Upper lobe of left lung (tissue), 6 donors: ENCODE data around the gene ETFDH. TPM values are rescaled to one million over a fixed set of nuclear protein-coding genes. Genes with fewer than 3 reads are reported as not detected.
A peak's percentile ranks its signal among the peaks of the same experiment; 100 is the strongest.

ENCODE experiments used
- ATAC-seq, 2 donors: fragments of 200-7000 bp; cut with Tn5 transposase; one replicate each; pipeline ENCODE4 v1.9.1; 2022; ENCODE audit warnings: mild to moderate bottlenecking in 2 of 2, moderate library complexity in 2 of 2; ENCODE audit not compliant: low FRiP score in 2 of 2
- DNase-seq, 2 donors: peaks; one replicate each; pipeline ENCODE4 v3.0.0-alpha.2; 2019 to 2020
- H3K27ac ChIP-seq, 4 donors: fragments of 200-600 bp; sonication (generic); one replicate each; pipeline ENCODE4 v1.5.1; 2016 to 2019
- H3K27me3 ChIP-seq, 4 donors: fragments of 200-600 bp; sonication (generic); one replicate each; pipeline ENCODE4 v1.5.1; 2017 to 2019
- H3K36me3 ChIP-seq, 4 donors: fragments of 200-600 bp; sonication (generic); one replicate each; pipeline ENCODE4 v1.5.1; 2016 to 2019
- H3K4me1 ChIP-seq, 4 donors: fragments of 200-600 bp; sonication (generic); one replicate each; pipeline ENCODE4 v1.5.1; 2018 to 2019
- H3K4me3 ChIP-seq, 4 donors: fragments of 200-600 bp; sonication (generic); one replicate each; pipeline ENCODE4 v1.5.1; 2017 to 2019; ENCODE audit warnings: mild to moderate bottlenecking in 2 of 4, moderate library complexity in 1 of 4
- H3K9me3 ChIP-seq, 4 donors: fragments of 200-600 bp; sonication (generic); one replicate each; pipeline ENCODE4 v1.5.1; 2018 to 2019
- CTCF ChIP-seq, 6 experiments: fragments of 450-650 bp in 4 of 6; fragments of 200-600 bp in 2 of 6; sonication (generic) in 2 of 6; IDR thresholded peaks; one replicate each; pipeline ENCODE4 v1.5.1; 2016 to 2019; ENCODE audit warnings: antibody characterized with exemption in 6 of 6
- EP300 ChIP-seq, 4 donors: sonication (generic); formaldehyde crosslinking; IDR thresholded peaks; one replicate each; pipeline ENCODE4 v1.5.1; 2017; ENCODE audit warnings: antibody characterized with exemption in 4 of 4, control low read depth in 2 of 4
- POLR2A ChIP-seq, 4 donors: fragments of 450-650 bp; IDR thresholded peaks; one replicate each; pipeline ENCODE4 v1.5.1; 2016 to 2017; ENCODE audit warnings: antibody characterized with exemption in 4 of 4, mild to moderate bottlenecking in 2 of 4
- POLR2AphosphoS5 ChIP-seq, 2 donors: sonication (generic); formaldehyde crosslinking; IDR thresholded peaks; one replicate each; pipeline ENCODE4 v1.5.1; 2017; ENCODE audit warnings: antibody characterized with exemption in 2 of 2
- WGBS, 2 donors: methylation state at CpG; one replicate each; pipeline ENCODE4 v1.1.5; 2017 to 2018; 5-methylcytosine and 5-hydroxymethylcytosine counted together
- total RNA-seq, 6 donors: library from RNA; depleted of rRNA in 4 of 6; stranded (reverse); fragments of >200 nt in 4 of 6; gene quantifications; one replicate each; pipeline versions ENCODE4 v1.1.0 to v1.2.1, GENCODE V29; 2016 to 2021
- donor health status: DM: no; HTN: no; CAD: no; lungs with moderate emphysema.
- donor health status: DM: no; HTN: yes; CAD: no; lungs with severe emphysema.

Gene ETFDH
- total RNA-seq, 6 donors from 2014 or later: 12.2 to 44.2 (median 22.3) TPM

- 81% methylated on average over 6 of the region's 6 CpGs for WGBS, 2 donors
- TF ChIP-seq EP300 (IDR thresholded peaks at IDR 0.05) (no peak), POLR2AphosphoS5 (IDR thresholded peaks at IDR 0.05) (no peak), POLR2A (IDR thresholded peaks at IDR 0.05) (no peak), CTCF (IDR thresholded peaks at IDR 0.05) (no peak)
These were observed 54.5 kb downstream of the ETFDH start for GRCh38 chr4:158726633-158727032.

DNA sequence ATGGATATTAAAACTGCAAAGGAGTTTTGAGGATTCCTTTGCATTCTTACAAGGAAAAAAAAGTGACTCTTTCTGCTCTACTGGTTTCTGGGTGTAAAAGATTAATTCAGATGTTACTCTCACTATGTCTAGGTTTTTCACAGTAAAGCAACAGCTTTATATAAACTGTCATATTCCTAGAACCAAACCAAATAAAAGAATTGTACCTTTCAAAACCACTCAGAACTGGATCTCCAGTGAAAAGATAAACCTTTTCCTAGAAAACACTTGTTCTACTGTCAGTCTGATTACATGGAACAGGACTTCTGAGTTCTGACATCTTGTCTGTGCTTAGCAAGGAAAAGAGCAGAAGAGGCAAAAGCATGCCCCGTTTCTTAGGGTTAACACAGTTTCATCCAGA is 56.1 kb downstream of the ETFDH start:
- Histone ChIP-seq H3K27ac (no peak overlapping the region), H3K4me3 (no peak overlapping the region), H3K9me3 (no peaks in the 10 kb centered on the region), H3K36me3 (no peaks in the 10 kb centered on the region), H3K4me1 (peaks cover 0 to 5% (median 3%) of the 10 kb centered on the region in 4 donors), H3K27me3 (no peaks in the 10 kb centered on the region)
- ATAC-seq (no peak), DNase-seq (no peak)
- 60 to 70% methylated on average over 1 of the region's 1 CpG for WGBS, 2 donors
- TF ChIP-seq POLR2AphosphoS5 (IDR thresholded peaks at IDR 0.05) (no peak), CTCF (IDR thresholded peaks at IDR 0.05) (no peak), POLR2A (IDR thresholded peaks at IDR 0.05) (no peak), EP300 (IDR thresholded peaks at IDR 0.05) (no peak)

More at GRCh38 chr4:158726633-158727032, 54.5 kb downstream of the ETFDH start:
- Histone ChIP-seq H3K36me3 (no peaks in the 10 kb centered on the region), H3K4me1 (peaks cover 8 to 15% (median 12%) of the 10 kb centered on the region in 4 donors), H3K27me3 (no peaks in the 10 kb centered on the region), H3K4me3 (no peak overlapping the region), H3K9me3 (no peaks in the 10 kb centered on the region), H3K27ac (no peak overlapping the region)
- no peak for DNase-seq
- no peak for ATAC-seq

DNA sequence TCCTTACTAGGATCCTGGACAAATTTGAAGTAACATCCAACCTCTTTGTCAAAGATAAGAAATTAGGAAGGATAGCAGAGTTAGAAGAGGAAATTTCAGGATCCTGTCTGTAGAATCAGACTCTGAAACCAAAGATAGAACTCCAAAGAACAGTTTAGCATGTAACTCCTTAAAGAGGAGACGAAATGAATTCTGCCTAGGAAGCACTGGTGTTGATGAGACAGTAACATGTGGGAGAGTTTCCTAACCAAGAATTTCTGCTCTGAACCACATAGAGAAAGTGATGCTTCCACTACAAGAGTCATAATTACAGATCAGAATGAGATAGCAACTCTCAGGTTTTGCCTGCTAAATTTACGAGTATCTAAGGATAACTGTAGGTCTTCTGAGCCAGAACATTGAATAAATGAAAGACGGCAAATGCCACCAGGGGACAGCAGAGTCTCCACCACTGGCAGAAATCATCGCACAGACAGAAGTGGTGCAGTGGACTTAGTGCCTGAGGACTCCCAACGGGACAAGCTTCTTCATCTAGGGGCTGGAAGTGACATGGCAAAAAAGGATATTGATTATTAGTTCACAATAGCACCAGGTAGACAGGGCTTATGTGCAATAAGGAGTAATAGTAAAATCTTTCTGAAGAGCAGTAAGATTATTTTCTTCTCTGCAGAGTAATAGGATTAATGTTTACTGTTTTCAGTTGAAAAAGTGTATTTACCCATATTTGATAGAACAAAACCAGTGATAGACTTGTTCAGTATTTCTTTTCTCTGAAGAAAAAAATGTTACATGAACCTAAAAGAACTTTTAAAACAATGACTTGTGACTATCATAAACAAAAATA is 57.8 kb downstream of the ETFDH start:
- H3K27me3 ChIP-seq: no peaks in the 10 kb centered on the region
- DNase-seq: peak in 1 of 2 donors; percentile 69
- 18 to 21% methylated on average over 5 of the region's 5 CpGs for WGBS, 2 donors
- H3K4me3 ChIP-seq: no peak overlapping the region
- no peaks in the 10 kb centered on the region for H3K36me3 ChIP-seq
- no peak overlapping the region for H3K27ac ChIP-seq
- H3K4me1 ChIP-seq: peaks cover 0 to 4% (median 0%) of the 10 kb centered on the region in 4 donors
- TF ChIP-seq CTCF (IDR thresholded peaks at IDR 0.05) (peak; percentile 66 to 84 (median 78)), EP300 (IDR thresholded peaks at IDR 0.05) (no peak)
- ATAC-seq: peak; percentile 79 to 93
- H3K9me3 ChIP-seq: no peaks in the 10 kb centered on the region

DNA sequence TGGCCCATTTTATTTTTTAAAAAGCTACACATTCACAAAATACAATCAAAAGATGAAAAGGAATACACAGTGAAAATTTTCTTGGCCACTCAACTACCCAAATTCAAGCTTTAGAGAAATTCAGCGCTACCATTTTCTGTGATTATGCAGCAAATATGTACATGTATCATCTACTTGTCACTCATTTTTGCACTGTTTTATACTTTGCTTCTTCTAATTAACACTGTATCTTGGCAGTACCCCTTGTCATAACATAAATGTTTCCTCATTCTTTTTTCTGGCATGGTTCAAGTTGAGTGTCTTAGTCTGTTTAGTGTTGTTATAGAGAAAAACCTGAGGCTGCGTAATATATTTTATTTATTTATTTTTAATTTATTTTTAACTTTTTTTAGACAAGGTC is 66.8 kb downstream of the ETFDH start:
- no peak for ATAC-seq
- Histone ChIP-seq H3K4me1 (no peaks in the 10 kb centered on the region), H3K27me3 (no peaks in the 10 kb centered on the region), H3K9me3 (no peaks in the 10 kb centered on the region), H3K27ac (no peak overlapping the region), H3K36me3 (no peaks in the 10 kb centered on the region), H3K4me3 (no peak overlapping the region)
- DNase-seq: no peak
- WGBS, 2 donors: 93 to 100% methylated on average over 2 of the region's 2 CpGs
- TF ChIP-seq POLR2A (IDR thresholded peaks at IDR 0.05) (no peak), POLR2AphosphoS5 (IDR thresholded peaks at IDR 0.05) (no peak)

- no peak overlapping the region for H3K4me3 ChIP-seq
- no peak for DNase-seq
- no peak overlapping the region for H3K27ac ChIP-seq
- H3K9me3 ChIP-seq: no peaks in the 10 kb centered on the region
- no peak for ATAC-seq
- TF ChIP-seq EP300 (IDR thresholded peaks at IDR 0.05) (no peak), POLR2A (IDR thresholded peaks at IDR 0.05) (no peak), CTCF (IDR thresholded peaks at IDR 0.05) (no peak), POLR2AphosphoS5 (IDR thresholded peaks at IDR 0.05) (no peak)
- no peaks in the 10 kb centered on the region for H3K27me3 ChIP-seq
- 90 to 100% methylated on average over 2 of the region's 2 CpGs for WGBS, 2 donors
- no peaks in the 10 kb centered on the region for H3K4me1 ChIP-seq
- H3K36me3 ChIP-seq: no peaks in the 10 kb centered on the region
These were observed 67.5 kb downstream of the ETFDH start for GRCh38 chr4:158739600-158739999.
